Astrocyte (in vitro differentiated cells and primary cell): ENCODE results near the gene RANBP1. TPM values are rescaled to one million over a fixed set of nuclear protein-coding genes. Genes with fewer than 3 reads are reported as not detected.

Source experiments
- DNase-seq: peaks from one replicate; pipeline ENCODE4 v3.0.0-alpha.2; 2010; ENCODE audit warnings: low read depth
- FAIRE-seq: peaks from 2 replicates; lab custom pipeline; 2011; peaks lifted over from hg19 to GRCh38; lab: Jason Lieb, UNC
- H2AFZ ChIP-seq: 2 replicates; pipeline ENCODE4 v1.6.0; 2012; ENCODE audit warnings: low read depth, low read length, inconsistent platforms
- H3K27ac ChIP-seq: 2 replicates; pipeline ENCODE4 v1.5.1; 2011; ENCODE audit warnings: low read depth, low read length, inconsistent platforms
- H3K27me3 ChIP-seq: 2 replicates; pipeline ENCODE4 v1.6.0; 2011; ENCODE audit warnings: low read length, inconsistent platforms; ENCODE audit not compliant: insufficient read depth
- H3K36me3 ChIP-seq: 2 replicates; pipeline ENCODE4 v1.5.1; 2011; ENCODE audit warnings: low read length, inconsistent platforms; ENCODE audit not compliant: insufficient read depth
- H3K4me1 ChIP-seq: 2 replicates; pipeline ENCODE4 v1.5.1; 2011; ENCODE audit warnings: low read length, inconsistent platforms; ENCODE audit not compliant: insufficient read depth
- H3K4me2 ChIP-seq: 2 replicates; pipeline ENCODE4 v1.6.0; 2012; ENCODE audit warnings: low read length, inconsistent platforms
- H3K4me3 ChIP-seq: 2 replicates; pipeline ENCODE4 v1.5.1; 2011; ENCODE audit warnings: low read depth, mild to moderate bottlenecking, low read length, inconsistent platforms; ENCODE audit not compliant: insufficient read depth
- H3K79me2 ChIP-seq: 2 replicates; pipeline ENCODE4 v1.6.0; 2012; ENCODE audit warnings: mild to moderate bottlenecking, low read length, inconsistent platforms; ENCODE audit not compliant: insufficient read depth
- H3K9ac ChIP-seq: 2 replicates; pipeline ENCODE4 v1.6.0; 2012; ENCODE audit warnings: mild to moderate bottlenecking, low read length, inconsistent platforms
- H3K9me3 ChIP-seq: 2 replicates; pipeline ENCODE4 v1.5.1; 2012; ENCODE audit warnings: low read depth, mild to moderate bottlenecking, low read length, inconsistent platforms; ENCODE audit not compliant: insufficient read depth
- H4K20me1 ChIP-seq: 2 replicates; pipeline ENCODE4 v1.6.0; 2012; ENCODE audit warnings: low read length, inconsistent platforms; ENCODE audit not compliant: insufficient read depth
- H3K27ac Mint-ChIP-seq: one replicate; pipeline ENCODE4 v1.8.0; 2021; ENCODE audit warnings: mild to moderate bottlenecking, mixed read lengths; ENCODE audit not compliant: unreplicated experiment
- H3K27me3 Mint-ChIP-seq: one replicate; pipeline ENCODE4 v1.8.0; 2021; ENCODE audit warnings: low read depth, mixed read lengths; ENCODE audit not compliant: unreplicated experiment
- H3K36me3 Mint-ChIP-seq: one replicate; pipeline ENCODE4 v1.8.0; 2021; ENCODE audit warnings: low read depth, mixed read lengths; ENCODE audit not compliant: unreplicated experiment
- H3K4me1 Mint-ChIP-seq: one replicate; pipeline ENCODE4 v1.8.0; 2021; ENCODE audit warnings: low read depth, mixed read lengths; ENCODE audit not compliant: unreplicated experiment
- H3K4me3 Mint-ChIP-seq: one replicate; pipeline ENCODE4 v1.8.0; 2021; ENCODE audit warnings: mild to moderate bottlenecking, moderate library complexity, mixed read lengths; ENCODE audit not compliant: unreplicated experiment
- H3K9me3 Mint-ChIP-seq: one replicate; pipeline ENCODE4 v1.8.0; 2021; ENCODE audit warnings: mild to moderate bottlenecking, mixed read lengths; ENCODE audit not compliant: unreplicated experiment
- EZH2 ChIP-seq: IDR thresholded peaks from 2 replicates; pipeline ENCODE4 v1.6.1; 2012; ENCODE audit warnings: mild to moderate bottlenecking, low read length, inconsistent platforms; ENCODE audit not compliant: insufficient read depth
- total RNA-seq: library from RNA; stranded (reverse); gene quantifications from 2 replicates; pipeline ENCODE4 v1.2.1, GENCODE V29; 2021
- TF ChIP-seq, protein P1 (sequence below): IDR thresholded peaks from 2 replicates; pipeline ENCODE4 v1.5.1; 2011; ENCODE audit warnings: low read depth, mild to moderate bottlenecking, inconsistent platforms, low read length, moderate library complexity; ENCODE audit not compliant: insufficient read depth

RANBP1 gene
- total RNA-seq, 1 donor from 2014 or later = 164 TPM

DNA sequence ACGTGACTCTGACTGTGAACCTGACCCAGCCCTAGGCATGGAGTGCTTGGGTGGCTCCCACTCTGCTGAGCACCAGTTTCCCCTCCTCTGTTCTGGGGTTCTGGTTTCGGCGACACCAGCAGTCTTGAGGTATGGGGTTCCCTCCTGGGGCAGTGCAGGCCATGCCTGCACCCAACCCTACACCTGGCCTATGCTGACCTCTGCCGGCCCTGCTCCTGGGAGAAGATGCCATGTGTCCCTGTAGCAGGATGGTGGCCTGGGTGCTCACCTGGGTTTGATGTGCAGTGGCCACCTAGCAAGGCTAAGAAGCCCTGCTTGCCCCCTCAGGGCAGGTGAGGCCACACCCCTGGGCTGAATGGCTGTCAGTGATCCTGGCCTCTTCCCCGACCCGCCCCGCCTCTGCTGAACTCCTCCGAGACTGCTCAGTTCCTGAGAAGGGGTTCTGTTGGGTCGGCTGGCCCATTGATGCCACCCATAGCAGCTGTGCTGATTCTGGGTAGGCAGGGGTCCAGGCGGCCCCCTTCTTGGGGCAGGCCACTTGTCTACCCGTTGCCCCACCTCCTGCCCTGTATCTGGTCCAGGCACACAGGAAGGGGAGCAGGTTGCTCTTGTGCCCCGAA lies 18.1 kb downstream of the RANBP1 start:
- H3K36me3 ChIP-seq = no peaks in the 10 kb centered on the region
- H3K79me2 ChIP-seq = peaks cover 72% of the 10 kb centered on the region
- DNase-seq (no peak), FAIRE-seq (no peak)
- no peaks in the 10 kb centered on the region for H3K27me3 Mint-ChIP-seq
- no peaks in the 10 kb centered on the region for H3K9me3 ChIP-seq
- H3K4me2 ChIP-seq = no peak overlapping the region
- no peak overlapping the region for H3K9ac ChIP-seq
- H3K4me3 Mint-ChIP-seq = peak overlapping the region; percentile 69
- H3K27ac Mint-ChIP-seq = no peak overlapping the region
- peaks cover 65% of the 10 kb centered on the region for H4K20me1 ChIP-seq
- H2AFZ ChIP-seq = no peak overlapping the region
- peaks cover 4% of the 10 kb centered on the region for H3K36me3 Mint-ChIP-seq
- H3K4me1 ChIP-seq = peaks cover 20% of the 10 kb centered on the region
- no peak for TF ChIP-seq EZH2
- TF ChIP-seq, protein P1, sequence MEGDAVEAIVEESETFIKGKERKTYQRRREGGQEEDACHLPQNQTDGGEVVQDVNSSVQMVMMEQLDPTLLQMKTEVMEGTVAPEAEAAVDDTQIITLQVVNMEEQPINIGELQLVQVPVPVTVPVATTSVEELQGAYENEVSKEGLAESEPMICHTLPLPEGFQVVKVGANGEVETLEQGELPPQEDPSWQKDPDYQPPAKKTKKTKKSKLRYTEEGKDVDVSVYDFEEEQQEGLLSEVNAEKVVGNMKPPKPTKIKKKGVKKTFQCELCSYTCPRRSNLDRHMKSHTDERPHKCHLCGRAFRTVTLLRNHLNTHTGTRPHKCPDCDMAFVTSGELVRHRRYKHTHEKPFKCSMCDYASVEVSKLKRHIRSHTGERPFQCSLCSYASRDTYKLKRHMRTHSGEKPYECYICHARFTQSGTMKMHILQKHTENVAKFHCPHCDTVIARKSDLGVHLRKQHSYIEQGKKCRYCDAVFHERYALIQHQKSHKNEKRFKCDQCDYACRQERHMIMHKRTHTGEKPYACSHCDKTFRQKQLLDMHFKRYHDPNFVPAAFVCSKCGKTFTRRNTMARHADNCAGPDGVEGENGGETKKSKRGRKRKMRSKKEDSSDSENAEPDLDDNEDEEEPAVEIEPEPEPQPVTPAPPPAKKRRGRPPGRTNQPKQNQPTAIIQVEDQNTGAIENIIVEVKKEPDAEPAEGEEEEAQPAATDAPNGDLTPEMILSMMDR = no peak
- H3K4me3 ChIP-seq = no peak overlapping the region
- no peaks in the 10 kb centered on the region for H3K27me3 ChIP-seq
- no peak overlapping the region for H3K27ac ChIP-seq
- no peaks in the 10 kb centered on the region for H3K9me3 Mint-ChIP-seq
- H3K4me1 Mint-ChIP-seq = peaks cover 18% of the 10 kb centered on the region

DNA sequence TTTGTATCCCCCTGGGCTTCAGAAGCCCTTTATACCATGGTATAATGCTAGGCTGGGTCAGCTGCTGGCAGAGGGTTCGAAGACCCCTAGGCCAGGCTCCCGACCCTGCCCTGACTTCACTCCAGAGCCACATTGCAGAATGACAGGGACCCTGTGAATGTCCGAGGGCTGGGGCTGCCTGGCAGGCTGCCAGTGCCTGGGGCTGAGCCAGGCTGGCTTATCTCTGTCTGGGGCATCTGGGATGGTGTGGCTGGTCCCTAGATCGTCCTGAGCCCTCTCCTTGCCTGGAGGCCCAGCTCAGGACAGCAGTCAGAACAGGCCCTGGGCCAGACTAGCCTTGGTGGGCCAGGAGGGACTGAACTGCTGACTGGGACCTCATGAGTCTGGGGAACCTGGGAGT lies 19.4 kb downstream of the RANBP1 start:
- DNase-seq = no peak
- H3K27me3 Mint-ChIP-seq = no peaks in the 10 kb centered on the region
- Histone ChIP-seq H4K20me1 (peaks cover 67% of the 10 kb centered on the region), H3K4me1 (peaks cover 20% of the 10 kb centered on the region), H3K27ac (no peak overlapping the region), H3K4me2 (no peak overlapping the region), H3K4me3 (no peak overlapping the region), H3K9ac (no peak overlapping the region), H3K36me3 (no peaks in the 10 kb centered on the region), H3K27me3 (no peaks in the 10 kb centered on the region), H3K9me3 (no peaks in the 10 kb centered on the region), H2AFZ (no peak overlapping the region), H3K79me2 (peaks cover 83% of the 10 kb centered on the region)
- H3K4me3 Mint-ChIP-seq = no peak overlapping the region
- TF ChIP-seq EZH2 = no peak
- TF ChIP-seq, protein P1 = no peak
- peaks cover 22% of the 10 kb centered on the region for H3K4me1 Mint-ChIP-seq
- H3K9me3 Mint-ChIP-seq = no peaks in the 10 kb centered on the region
- peaks cover 10% of the 10 kb centered on the region for H3K36me3 Mint-ChIP-seq
- no peak for FAIRE-seq
- H3K27ac Mint-ChIP-seq = no peak overlapping the region
